HL-60/S4 (cell line): ENCODE results near the gene MRGPRG.

ENCODE experiments used
- in situ Hi-C: fragments of 300-500 bp; cut with MboI; formaldehyde crosslinking; loops from 2 replicates; pipeline ENCODE4 v1.14.3; 2022; ENCODE audit warnings: low sequenced_read_pairs

The MRGPRG gene

DNA sequence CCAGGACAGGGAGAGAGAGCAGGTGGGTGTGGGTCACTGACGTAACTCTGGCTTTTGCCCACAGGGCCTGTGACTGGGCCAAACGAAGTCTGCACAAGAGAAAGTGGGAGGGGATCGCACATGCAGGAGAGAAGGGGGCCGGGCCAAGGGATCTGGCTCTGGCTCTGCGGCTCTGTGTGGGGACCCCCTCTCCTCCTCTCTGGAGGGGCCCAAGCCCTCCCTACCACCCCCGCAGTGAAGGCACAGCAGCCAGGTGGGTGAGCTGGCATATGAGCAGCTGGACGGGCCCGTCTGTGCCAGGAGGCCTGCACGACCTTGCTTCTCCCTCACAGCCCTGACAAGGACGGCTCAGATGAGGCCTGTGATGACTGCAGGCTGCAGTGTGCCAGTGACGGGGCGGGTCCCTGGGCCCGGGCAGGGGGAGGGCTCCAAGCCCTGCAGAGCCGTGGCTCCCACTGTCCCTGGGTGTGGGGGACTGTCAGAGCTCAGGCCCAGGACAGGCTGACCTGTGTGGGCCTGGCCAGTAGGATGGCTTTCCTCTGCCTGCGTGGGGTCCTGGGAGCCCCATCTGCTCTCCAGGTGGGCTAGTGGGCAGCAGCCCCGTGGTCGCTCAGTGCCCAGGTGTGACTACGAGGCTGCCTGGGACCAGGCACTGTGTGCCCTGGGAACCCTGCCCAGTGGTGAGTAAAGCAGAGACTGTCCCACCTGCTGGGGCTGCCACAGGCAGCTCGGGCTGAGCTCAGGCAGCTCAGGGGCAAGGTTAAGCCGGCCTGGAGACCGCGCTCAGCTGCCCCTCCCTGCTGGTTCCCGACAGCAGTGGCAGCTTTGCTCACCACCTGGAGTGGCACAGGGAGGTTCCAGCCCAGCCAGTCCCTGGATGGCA lies 22.2 kb downstream of the MRGPRG start:
- in situ Hi-C loops = no loop called here

- in situ Hi-C loops = no loop called here
Measured at GRCh38 chr11:3195251-3196160, 23.1 kb downstream of the MRGPRG start.

- in situ Hi-C loops = no loop called here
Measured at GRCh38 chr11:3194016-3194816, 24.4 kb downstream of the MRGPRG start.

GRCh38 chr11:3193373-3194015 lies 25.1 kb downstream of the MRGPRG start:
- in situ Hi-C loops = no loop called here

- in situ Hi-C loops = no loop called here
Measured at GRCh38 chr11:3192511-3193372, 25.9 kb downstream of the MRGPRG start.

GRCh38 chr11:3191586-3192324 lies 26.9 kb downstream of the MRGPRG start:
- in situ Hi-C loops = no loop called here

GRCh38 chr11:3190600-3190999 lies 28.0 kb downstream of the MRGPRG start:
- in situ Hi-C loops = no loop called here

DNA sequence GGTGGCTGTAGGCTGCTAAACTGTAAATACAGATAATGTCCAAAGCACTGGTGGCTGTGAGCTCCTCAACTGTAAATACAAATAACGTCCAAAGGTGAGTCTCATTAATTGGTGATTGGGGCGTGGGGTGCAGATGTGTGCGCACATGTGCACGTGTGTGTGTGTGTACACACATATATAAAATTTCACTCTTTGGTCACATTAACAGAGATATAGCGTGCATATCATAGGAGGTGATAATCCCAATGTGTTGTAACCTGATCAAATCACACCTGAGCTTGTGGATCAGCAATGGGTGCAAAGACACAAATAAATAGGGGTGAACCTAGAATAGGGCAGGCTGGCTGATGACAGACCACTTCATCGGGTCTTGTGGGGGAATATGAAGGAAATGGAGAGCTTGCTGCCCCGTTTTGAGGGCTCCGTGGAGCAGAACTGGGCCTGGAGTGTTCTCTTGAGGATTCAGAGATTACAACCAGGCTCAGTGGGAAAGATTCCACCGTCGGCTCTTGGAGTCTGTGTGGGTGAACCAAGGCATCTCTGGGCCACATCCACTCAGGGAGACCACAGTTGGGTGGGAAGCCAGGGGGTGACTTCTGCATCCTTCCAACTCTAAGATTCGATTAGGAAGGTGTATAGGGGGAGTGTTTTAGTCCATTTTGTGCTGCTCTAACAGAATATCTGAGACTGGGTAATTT lies 28.6 kb downstream of the MRGPRG start:
- in situ Hi-C loops = no loop called here

DNA sequence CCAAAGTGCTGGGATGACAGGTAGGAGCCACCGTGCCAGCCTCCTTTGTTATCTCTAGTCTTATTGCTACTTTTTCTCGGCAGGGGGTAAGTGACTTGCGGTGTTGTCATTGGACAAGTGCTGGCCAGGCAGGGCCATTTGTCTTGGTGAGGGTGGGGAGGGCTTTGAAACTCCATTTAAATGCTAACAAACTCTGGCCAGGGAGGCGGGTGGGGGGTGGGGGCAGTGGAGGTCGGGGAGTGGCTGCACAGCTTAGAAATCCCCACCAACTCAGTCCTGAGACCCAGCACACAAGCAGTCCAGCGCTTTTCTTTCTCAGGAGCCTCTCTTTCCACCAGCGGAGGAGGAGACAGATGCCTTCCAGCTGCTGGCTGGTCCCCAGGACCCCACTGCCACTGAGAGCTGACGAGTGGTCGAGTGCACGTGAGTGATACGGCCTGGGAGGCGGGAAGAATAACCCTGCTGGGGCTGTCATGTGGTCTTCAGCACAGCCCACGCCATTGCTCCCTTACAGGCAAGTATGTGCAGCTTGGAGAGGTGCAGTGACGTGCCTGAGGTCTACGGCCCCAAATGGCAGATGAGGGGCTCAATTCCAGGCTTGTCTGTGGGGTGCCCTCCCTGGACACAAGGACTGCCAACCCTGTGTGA lies 29.3 kb downstream of the MRGPRG start:
- in situ Hi-C loops = no loop called here

GRCh38 chr11:3188496-3189195 lies 30.0 kb downstream of the MRGPRG start:
- in situ Hi-C loops = no loop called here

DNA sequence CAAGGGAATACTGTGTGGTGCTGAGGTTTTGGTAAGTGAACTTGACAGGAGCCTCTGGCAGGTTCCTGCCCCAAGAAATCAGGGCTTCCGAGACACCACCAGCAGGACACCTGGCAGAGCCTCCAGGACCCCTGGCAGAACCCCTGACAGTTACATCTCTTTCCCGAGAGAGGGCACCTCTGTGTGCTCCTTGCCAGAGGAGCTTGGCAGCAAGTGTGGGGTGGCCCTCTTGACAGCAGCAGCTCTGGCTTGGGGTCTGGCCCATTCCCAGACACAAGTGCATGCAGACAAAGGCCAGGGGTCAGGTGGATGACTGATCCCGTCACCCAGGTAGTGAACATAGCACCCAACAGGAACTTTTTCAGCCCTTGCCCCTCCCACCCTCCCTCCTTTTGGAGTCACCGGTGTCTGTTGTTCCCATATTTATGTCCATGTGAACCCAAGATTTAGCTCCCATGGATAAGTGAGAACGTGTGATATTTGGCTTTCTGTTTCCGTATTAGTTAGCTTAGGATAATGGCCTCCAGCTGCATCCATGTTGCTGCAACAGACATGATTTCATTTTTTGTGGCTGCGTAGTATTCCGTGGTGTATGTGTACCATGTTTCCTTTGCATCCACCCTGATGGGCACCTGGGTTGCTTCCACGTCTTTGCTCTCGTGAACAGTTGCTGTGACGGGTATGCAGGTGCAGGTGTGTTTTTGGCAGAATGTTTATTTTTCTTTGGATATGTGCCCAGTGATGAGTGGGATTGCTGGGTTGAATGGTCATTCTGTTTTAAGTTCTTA lies 32.3 kb downstream of the MRGPRG start:
- in situ Hi-C loops = no loop called here

- in situ Hi-C loops = no loop called here
Measured at GRCh38 chr11:3184732-3185347, 33.8 kb downstream of the MRGPRG start.

GRCh38 chr11:3183523-3183922 lies 35.1 kb downstream of the MRGPRG start:
- in situ Hi-C loops = no loop called here

DNA sequence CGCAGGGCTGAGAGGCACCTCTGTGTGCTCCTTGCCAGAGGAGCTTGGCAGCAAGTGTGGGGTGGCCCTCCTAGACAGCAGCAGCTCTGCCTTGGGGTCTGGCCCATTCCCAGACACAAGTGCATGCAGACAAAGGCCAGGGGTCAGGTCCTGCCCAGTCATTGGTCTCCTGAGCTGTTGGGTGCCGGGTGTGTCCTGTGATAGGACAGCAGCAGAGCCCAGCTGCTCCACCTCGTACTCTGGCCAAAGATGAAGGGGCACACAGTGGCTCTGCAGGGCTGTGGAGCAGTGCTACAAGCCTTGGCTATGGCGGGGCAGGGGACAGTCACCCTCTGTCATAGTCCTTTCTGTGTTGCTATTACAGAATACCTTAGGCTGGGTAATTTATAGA lies 36.2 kb downstream of the MRGPRG start:
- in situ Hi-C loops = no loop called here

GRCh38 chr11:3181725-3182461 lies 36.7 kb downstream of the MRGPRG start:
- in situ Hi-C loops = no loop called here
